Neural crest cell (in vitro differentiated cells): Measurements from ENCODE around the gene CSH2. TPM values are rescaled to one million over a fixed set of nuclear protein-coding genes. Genes with fewer than 3 reads are reported as not detected.
"Not testable (repeated sequence)": the region's sequence is repeated elsewhere in the genome, so short reads cannot be mapped to it uniquely, and the experiment has no call there.

Experiments
- DNase-seq: peaks from one replicate; pipeline ENCODE4 v3.0.0; 2021; ENCODE audit warnings: low read depth, mixed read lengths, low spot score
- H3K27ac Mint-ChIP-seq: one replicate; pipeline ENCODE4 v1.8.0; 2021; ENCODE audit warnings: mild to moderate bottlenecking, mixed read lengths; ENCODE audit not compliant: unreplicated experiment
- H3K27me3 Mint-ChIP-seq: 2 replicates; pipeline ENCODE4 v1.8.0; 2021; ENCODE audit warnings: low read depth, mild to moderate bottlenecking, mixed read lengths
- H3K36me3 Mint-ChIP-seq: 2 replicates; pipeline ENCODE4 v1.8.0; 2021; ENCODE audit warnings: low read depth, mild to moderate bottlenecking, mixed read lengths
- H3K4me1 Mint-ChIP-seq: 2 replicates; pipeline ENCODE4 v1.8.0; 2021; ENCODE audit warnings: mixed read lengths
- H3K4me3 Mint-ChIP-seq: one replicate; pipeline ENCODE4 v1.8.0; 2021; ENCODE audit warnings: mild to moderate bottlenecking, mixed read lengths
- H3K9me3 Mint-ChIP-seq: 2 replicates; pipeline ENCODE4 v1.8.0; 2021; ENCODE audit warnings: mixed read lengths
- long read RNA-seq: library from polyadenylated mRNA; unstranded; transcript quantifications from one replicate; pipeline ENCODE4 v2.0.0, GENCODE V29; 2020
- total RNA-seq: library from RNA; stranded (reverse); gene quantifications from 2 replicates; pipeline ENCODE4 v1.2.1, GENCODE V29; 2021
- TF ChIP-seq, protein P1 (sequence below): fragments of 200-600 bp; sonication (generic); conservative IDR thresholded peaks from 2 replicates; pipeline ENCODE4 v1.5.0; 2021; ENCODE audit warnings: antibody characterized with exemption, mild to moderate bottlenecking

Gene CSH2
- not detected in 2 replicates for total RNA-seq
- long read RNA-seq = 0 reads

DNA sequence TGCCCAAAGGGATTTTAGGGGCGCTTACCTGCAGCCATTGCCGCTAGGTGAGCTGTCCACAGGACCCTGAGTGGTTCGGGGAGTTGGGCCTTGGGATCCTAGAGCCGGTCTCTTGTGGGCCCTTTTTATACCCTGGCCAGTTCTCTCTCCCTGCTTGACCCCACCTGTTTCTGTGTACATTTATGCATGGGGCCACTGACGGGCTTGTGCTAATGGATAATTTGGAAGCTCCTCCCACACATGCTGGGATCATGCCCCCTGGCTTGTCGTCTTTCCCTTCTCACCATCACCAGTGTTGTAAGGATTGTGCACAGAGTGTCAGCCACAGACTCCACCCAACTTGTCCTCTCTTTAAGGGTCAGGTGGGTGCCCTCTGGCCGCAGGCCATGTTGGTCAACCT lies at the start of gene CSH2:
Gene CSH2 (minus strand): TSS at position 101 of the 400 bp plus-strand sequence. CDS start 63 bp downstream, at position 38.
- not testable (repeated sequence) for H3K27ac Mint-ChIP-seq, H3K27me3 Mint-ChIP-seq, H3K9me3 Mint-ChIP-seq, H3K4me1 Mint-ChIP-seq, H3K4me3 Mint-ChIP-seq, H3K36me3 Mint-ChIP-seq, DNase-seq

DNA sequence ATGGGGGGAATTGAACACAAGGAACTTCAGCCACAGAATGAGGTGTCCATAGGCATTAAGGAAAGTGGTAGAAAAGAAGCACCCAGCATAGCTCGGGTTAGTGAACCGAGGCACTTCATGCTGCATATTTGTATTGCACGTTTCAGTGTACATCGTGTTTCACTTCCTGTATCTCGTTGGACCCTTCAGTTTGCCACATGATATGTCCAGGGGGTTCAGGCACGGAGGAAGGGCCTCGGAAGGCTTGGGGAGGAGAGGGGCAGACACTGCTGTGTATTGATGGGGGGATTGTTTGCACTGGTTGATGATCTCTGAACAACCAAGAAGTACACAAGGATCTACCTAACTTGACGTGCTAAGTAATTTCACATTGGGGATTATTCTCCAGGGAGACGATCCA lies 48.9 kb upstream of the CSH2 start:
- H3K27ac Mint-ChIP-seq, H3K4me1 Mint-ChIP-seq, H3K9me3 Mint-ChIP-seq, DNase-seq, H3K27me3 Mint-ChIP-seq, H3K4me3 Mint-ChIP-seq, H3K36me3 Mint-ChIP-seq: not testable (repeated sequence)

DNA sequence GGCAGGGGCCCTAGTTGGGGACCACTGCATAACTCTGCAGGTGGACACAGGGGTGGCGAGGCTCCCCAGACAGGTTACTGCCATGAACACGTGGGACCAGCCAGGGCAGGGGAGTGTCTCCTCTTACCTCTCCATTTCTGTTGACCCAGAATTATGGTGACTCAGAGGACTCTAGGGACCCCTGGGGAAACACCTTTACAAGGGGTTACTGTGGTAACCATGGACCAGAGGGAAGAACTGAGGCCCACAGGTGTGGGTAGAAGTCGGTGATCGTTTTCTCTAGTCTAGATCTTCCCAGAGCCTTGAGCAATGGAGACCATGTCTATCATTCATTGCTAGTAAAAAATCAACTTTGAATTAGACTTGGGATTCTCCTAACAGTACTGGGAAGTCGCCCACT lies 47.3 kb upstream of the CSH2 start:
- not testable (repeated sequence) for H3K27ac Mint-ChIP-seq, H3K36me3 Mint-ChIP-seq

DNA sequence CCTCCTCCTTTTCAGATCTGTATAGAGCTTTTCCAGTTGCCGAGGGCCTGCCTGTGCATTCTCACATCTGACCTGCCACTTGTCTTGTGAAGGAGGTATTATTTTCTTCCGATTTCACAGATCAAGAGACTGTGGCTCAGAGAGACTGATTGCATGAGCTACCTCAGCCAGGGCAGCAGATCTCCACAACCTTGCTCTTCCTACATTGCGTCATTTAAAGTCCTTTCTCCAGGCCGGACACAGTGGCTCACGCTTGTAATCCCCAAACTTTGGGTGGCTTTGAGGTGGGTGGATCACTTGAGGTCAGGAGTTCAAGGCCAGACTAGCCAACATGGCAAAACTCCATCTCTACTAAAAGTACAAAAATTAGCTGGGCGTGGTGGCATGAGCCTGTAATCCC lies 46.6 kb upstream of the CSH2 start:
- not testable (repeated sequence) for H3K9me3 Mint-ChIP-seq, H3K36me3 Mint-ChIP-seq, H3K4me1 Mint-ChIP-seq, H3K4me3 Mint-ChIP-seq, H3K27me3 Mint-ChIP-seq, DNase-seq
- H3K27ac Mint-ChIP-seq = peak overlapping the region; percentile 57

More for the DNA sequence above, 47.3 kb upstream of the CSH2 start:
- not testable (repeated sequence) for H3K4me3 Mint-ChIP-seq, DNase-seq, H3K9me3 Mint-ChIP-seq, H3K27me3 Mint-ChIP-seq, H3K4me1 Mint-ChIP-seq

DNA sequence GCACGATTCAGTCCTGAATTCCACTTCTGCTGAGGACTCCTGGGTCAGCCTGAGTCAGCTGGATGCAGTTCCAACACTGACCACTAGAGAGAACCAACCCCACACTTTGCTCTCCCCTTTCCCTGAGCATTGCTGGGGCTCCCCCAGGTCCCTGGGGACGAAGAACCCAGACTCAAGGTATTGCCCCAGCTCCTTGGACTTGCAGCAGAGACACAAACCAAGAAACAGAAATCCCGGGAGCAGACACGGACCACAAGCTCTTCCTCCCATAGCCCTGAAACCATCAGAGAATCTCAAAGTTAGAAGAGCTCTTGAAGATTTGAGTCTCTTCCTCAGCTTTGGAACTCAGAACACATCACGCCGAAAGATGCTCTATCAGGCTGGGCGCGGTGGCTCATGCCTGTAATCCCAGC lies 45.8 kb upstream of the CSH2 start:
- Mint-ChIP-seq H3K36me3 (no peaks in the 10 kb centered on the region), H3K27ac (no peak overlapping the region), H3K4me3 (no peak overlapping the region), H3K9me3 (no peaks in the 10 kb centered on the region), H3K27me3 (no peaks in the 10 kb centered on the region), H3K4me1 (peaks cover 9% of the 10 kb centered on the region)
- peak; percentile 72 for DNase-seq
- TF ChIP-seq, protein P1, sequence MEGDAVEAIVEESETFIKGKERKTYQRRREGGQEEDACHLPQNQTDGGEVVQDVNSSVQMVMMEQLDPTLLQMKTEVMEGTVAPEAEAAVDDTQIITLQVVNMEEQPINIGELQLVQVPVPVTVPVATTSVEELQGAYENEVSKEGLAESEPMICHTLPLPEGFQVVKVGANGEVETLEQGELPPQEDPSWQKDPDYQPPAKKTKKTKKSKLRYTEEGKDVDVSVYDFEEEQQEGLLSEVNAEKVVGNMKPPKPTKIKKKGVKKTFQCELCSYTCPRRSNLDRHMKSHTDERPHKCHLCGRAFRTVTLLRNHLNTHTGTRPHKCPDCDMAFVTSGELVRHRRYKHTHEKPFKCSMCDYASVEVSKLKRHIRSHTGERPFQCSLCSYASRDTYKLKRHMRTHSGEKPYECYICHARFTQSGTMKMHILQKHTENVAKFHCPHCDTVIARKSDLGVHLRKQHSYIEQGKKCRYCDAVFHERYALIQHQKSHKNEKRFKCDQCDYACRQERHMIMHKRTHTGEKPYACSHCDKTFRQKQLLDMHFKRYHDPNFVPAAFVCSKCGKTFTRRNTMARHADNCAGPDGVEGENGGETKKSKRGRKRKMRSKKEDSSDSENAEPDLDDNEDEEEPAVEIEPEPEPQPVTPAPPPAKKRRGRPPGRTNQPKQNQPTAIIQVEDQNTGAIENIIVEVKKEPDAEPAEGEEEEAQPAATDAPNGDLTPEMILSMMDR = peak; percentile 76

DNA sequence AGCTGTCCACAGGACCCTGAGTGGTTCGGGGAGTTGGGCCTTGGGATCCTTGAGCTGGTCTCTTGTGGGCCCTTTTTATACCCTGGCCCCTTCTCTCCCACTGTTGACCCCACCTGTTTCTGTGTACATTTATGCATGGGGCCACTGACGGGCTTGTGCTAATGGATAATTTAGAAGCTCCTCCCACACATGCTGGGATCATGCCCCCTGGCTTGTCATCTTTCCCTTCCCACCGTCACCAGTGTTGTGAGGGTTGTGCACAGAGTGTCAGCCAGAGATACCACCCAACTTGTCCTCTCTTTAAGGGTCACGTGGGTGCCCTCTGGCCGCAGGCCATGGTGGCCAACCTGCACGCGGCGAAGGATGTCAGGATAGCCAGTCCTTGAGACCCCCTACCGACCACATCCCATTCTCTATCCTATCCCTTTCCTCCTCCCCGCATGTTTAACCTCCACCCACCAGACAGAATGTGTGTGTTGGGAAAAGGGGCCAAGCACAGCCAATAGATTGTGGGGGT lies 45.4 kb upstream of the CSH2 start, which contains the start of gene GH1:
Gene GH1 (minus strand): TSS at position 51 of the 517 bp plus-strand sequence. CDS start 63 bp downstream, outside the sequence.
- H3K4me3 Mint-ChIP-seq, H3K27ac Mint-ChIP-seq, DNase-seq, H3K27me3 Mint-ChIP-seq, H3K4me1 Mint-ChIP-seq, H3K9me3 Mint-ChIP-seq, H3K36me3 Mint-ChIP-seq: not testable (repeated sequence)

DNA sequence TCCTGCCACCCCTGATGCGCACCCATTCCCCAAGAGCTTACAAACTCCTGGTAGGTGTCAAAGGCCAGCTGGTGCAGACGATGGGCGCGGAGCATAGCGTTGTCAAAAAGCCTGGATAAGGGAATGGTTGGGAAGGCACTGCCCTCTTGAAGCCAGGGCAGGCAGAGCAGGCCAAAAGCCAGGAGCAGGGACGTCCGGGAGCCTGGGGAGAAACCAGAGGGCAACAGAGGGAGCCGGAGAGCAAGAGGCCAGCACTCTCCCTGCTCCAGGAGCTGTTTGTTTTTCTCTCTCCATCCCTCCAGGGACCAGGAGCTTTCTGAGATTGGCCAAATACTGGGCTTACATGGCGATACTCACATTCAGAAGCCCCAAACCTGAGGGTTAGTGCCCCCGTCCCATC lies 44.8 kb upstream of the CSH2 start:
- no peaks in the 10 kb centered on the region for H3K27me3 Mint-ChIP-seq
- H3K4me1 Mint-ChIP-seq = peaks cover 9% of the 10 kb centered on the region
- no peak overlapping the region for H3K27ac Mint-ChIP-seq
- TF ChIP-seq, protein P1 = no peak
- DNase-seq = no peak
- H3K4me3 Mint-ChIP-seq = no peak overlapping the region
- no peaks in the 10 kb centered on the region for H3K36me3 Mint-ChIP-seq
- no peaks in the 10 kb centered on the region for H3K9me3 Mint-ChIP-seq

DNA sequence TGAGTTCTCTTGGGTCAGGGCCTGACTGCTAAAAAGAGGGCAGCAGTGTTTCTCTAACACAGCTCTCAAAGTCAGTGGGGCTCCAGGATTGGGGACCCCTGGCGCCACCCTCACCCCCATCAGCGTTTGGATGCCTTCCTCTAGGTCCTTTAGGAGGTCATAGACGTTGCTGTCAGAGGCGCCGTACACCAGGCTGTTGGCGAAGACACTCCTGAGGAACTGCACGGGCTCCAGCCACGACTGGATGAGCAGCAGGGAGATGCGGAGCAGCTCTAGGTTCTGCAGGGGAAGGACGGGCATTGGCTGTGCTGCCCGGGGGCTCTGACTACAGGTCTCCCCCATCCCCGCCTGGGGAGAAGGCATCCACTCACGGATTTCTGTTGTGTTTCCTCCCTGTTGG lies 44.2 kb upstream of the CSH2 start:
- DNase-seq = no peak

DNA sequence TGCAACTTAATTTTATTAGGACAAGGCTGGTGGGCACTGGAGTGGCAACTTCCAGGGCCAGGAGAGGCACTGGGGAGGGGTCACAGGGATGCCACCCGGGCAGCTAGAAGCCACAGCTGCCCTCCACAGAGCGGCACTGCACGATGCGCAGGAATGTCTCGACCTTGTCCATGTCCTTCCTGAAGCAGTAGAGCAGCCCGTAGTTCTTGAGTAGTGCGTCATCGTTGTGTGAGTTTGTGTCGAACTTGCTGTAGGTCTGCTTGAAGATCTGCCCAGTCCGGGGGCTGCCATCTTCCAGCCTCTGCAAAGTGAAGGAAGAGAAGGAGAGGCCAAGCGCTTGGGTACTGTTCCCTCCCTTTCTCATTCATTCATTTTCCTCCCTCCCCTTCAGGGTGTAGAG lies 43.7 kb upstream of the CSH2 start:
- H3K36me3 Mint-ChIP-seq, H3K9me3 Mint-ChIP-seq, H3K4me1 Mint-ChIP-seq, DNase-seq, H3K4me3 Mint-ChIP-seq, H3K27me3 Mint-ChIP-seq, H3K27ac Mint-ChIP-seq: not testable (repeated sequence)

More for the DNA sequence above, 44.2 kb upstream of the CSH2 start:
- H3K4me3 Mint-ChIP-seq = no peak overlapping the region
- no peak overlapping the region for H3K27ac Mint-ChIP-seq
- peaks cover 9% of the 10 kb centered on the region for H3K4me1 Mint-ChIP-seq
- H3K9me3 Mint-ChIP-seq = no peaks in the 10 kb centered on the region
- H3K36me3 Mint-ChIP-seq = no peaks in the 10 kb centered on the region
- no peaks in the 10 kb centered on the region for H3K27me3 Mint-ChIP-seq
- TF ChIP-seq, protein P1 = no peak
